Ishikawa (cell line): ENCODE measurements around the gene AXIN2.

Experiments used
- CEBPB ChIP-seq: IDR thresholded peaks from 2 replicates; pipeline ENCODE4 v1.6.1; 2012
- CREB1 ChIP-seq: IDR thresholded peaks from 2 replicates; pipeline ENCODE4 v1.6.1; 2012; ENCODE audit warnings: low read depth
- EGR1 ChIP-seq: IDR thresholded peaks from 2 replicates; pipeline ENCODE4 v1.6.1; 2012
- EP300 ChIP-seq: IDR thresholded peaks from 2 replicates; pipeline ENCODE4 v1.6.1; 2012; ENCODE audit warnings: borderline replicate concordance
- FOXM1 ChIP-seq: IDR thresholded peaks from 2 replicates; pipeline ENCODE4 v1.6.1; 2012; ENCODE audit warnings: low read depth, borderline replicate concordance
- MAX ChIP-seq: IDR thresholded peaks from 2 replicates; pipeline ENCODE4 v1.6.1; 2012
- NFIC ChIP-seq: IDR thresholded peaks from 2 replicates; pipeline ENCODE4 v1.6.1; 2012
- RAD21 ChIP-seq: IDR thresholded peaks from 2 replicates; pipeline ENCODE4 v1.6.1; 2012; ENCODE audit warnings: low read depth
- REST ChIP-seq: IDR thresholded peaks from 2 replicates; pipeline ENCODE4 v1.6.1; 2012; ENCODE audit warnings: low read depth, mild to moderate bottlenecking
- TAF1 ChIP-seq: IDR thresholded peaks from 2 replicates; pipeline ENCODE4 v1.6.1; 2012; ENCODE audit warnings: low read depth, mild to moderate bottlenecking
- TCF12 ChIP-seq: IDR thresholded peaks from 2 replicates; pipeline ENCODE4 v1.6.1; 2012; ENCODE audit warnings: low read depth
- TEAD4 ChIP-seq: IDR thresholded peaks from 2 replicates; pipeline ENCODE4 v1.6.1; 2012
- USF1 ChIP-seq: IDR thresholded peaks from 2 replicates; pipeline ENCODE4 v1.6.1; 2012
- YY1 ChIP-seq: IDR thresholded peaks from 2 replicates; pipeline ENCODE4 v1.6.1; 2012; ENCODE audit warnings: low read depth
- ZBTB7A ChIP-seq: IDR thresholded peaks from 2 replicates; pipeline ENCODE4 v1.6.1; 2012; ENCODE audit warnings: low read depth

Gene AXIN2

DNA sequence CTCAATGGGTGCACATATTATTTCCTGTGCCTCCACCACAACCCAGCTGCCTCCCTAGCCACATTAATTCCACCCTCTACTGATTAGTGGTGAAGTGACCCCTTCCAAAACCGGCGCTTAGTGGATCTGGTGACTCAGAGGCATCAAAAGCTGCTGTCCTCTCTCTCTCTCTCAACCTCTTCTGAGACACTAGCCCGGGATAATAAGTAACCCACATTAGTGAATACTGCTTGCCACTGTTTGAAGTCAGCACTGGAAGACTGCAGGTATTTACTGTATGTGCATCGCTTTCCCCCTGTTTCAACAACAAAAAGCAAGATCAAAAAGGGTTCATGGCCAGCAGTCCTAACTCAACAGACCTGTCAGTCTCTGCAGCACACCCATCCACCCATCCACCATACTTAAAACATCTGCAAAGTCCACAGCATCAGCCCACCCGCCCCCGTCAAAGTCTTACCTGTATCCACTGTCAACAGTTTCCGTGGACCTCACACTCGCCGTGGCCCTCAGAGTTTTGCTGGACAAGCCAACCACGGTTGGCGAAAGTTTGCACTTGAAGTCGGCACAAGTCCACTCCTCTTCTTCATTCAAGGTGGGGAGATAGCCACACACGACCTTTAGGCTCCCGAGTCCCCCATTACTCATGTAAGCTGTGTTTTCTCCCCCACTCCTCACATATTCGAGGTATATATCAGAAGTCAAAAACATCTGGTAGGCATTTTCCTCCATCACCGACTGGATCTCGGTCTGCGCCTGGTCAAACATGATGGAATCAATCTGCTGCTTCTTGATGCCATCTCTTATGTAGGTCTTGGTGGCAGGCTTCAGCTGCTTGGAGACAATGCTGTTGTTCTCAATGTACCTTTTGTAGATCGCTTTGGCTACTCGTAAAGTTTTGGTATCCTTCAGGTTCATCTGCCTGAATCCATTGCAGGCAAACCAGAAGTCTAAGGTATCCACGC lies 3.8 kb downstream of the AXIN2 start:
- TF ChIP-seq YY1 (no peak), CREB1 (no peak), USF1 (no peak), ZBTB7A (no peak), NFIC (no peak), CEBPB (no peak), FOXM1 (no peak), TEAD4 (no peak), EP300 (no peak), TAF1 (no peak), TCF12 (no peak), REST (no peak)

DNA sequence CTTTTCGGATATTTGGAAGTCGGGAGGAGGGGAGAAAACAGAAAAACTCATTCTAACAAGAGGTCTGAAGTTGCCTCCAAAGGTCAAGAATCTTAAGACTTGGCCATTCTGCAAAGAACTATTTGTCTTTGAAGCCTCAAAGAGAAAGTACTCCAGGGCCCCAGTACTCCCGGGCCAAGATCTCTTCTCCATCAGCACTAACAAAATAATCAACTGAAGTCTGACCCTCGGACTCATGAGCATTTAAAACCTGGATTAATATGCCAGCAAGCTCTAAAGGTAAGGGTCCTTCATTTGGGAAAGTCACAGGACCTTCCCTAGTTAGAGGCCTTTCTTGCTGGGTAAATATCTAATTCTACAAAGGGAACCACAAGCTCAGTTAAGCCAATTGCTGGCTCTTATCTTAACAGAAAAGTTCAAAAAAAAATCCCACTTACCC lies 4.5 kb downstream of the AXIN2 start:
- no peak for TF ChIP-seq CEBPB
- TF ChIP-seq REST: no peak
- no peak for TF ChIP-seq TCF12
- TF ChIP-seq YY1: no peak
- no peak for TF ChIP-seq USF1
- no peak for TF ChIP-seq NFIC
- TF ChIP-seq FOXM1: no peak
- TF ChIP-seq ZBTB7A: no peak
- TF ChIP-seq MAX: no peak
- TF ChIP-seq TAF1: no peak
- no peak for TF ChIP-seq EP300
- TF ChIP-seq EGR1: no peak
- TF ChIP-seq TEAD4: no peak
- TF ChIP-seq RAD21: no peak
- TF ChIP-seq CREB1: no peak

DNA sequence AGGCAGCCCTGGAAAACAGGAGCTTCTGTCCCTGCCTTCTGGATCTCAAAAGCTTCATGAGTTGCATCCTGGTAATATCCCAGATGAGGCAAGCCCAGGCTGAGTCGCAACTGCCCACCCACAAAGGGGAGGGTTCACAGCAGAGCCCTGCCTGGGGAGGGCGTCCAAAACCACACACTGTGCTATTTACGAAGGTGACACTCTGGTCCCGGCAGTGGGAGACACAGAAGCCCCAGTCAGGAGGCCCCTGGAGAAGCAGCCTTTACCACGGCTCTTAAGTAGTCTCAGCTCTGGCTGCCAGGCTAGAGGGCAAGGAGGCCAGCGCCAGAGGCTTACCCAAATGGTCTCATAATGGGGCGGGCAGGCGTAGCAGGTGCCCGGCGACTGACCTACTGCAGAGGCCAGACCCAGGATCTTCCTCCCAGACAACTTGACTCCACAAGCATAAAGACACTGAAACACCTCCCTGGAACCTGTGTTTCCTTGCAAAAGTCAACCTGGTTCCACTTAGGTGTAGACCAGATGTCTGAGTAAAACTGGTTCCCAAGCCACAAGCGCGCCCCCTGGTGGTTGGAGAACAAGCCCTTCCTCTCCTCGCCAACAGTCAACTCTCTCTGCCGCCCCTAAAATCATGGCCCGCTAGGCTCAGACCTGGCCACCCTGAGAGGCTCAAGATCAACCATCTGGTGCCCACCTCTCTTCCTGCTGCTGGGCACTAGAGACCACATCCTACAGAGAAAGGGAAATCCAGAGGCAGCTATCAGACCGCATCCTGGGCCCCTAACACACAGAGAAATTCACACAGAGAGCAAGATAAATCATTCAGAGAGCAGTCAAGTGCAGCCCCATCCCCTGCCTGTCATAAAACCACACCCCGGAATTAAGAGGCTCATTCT lies 5.2 kb downstream of the AXIN2 start:
- TF ChIP-seq TAF1: no peak
- TF ChIP-seq RAD21: peak; percentile 88
- TF ChIP-seq NFIC: no peak
- no peak for TF ChIP-seq TEAD4
- TF ChIP-seq TCF12: no peak
- TF ChIP-seq ZBTB7A: no peak
- TF ChIP-seq REST: no peak
